Right atrium auricular region (tissue), 2 donors: ENCODE measurements around the gene PHF21B. TPM values are rescaled to one million over a fixed set of nuclear protein-coding genes. Genes with fewer than 3 reads are reported as not detected.

Experiments
- DNase-seq: peaks from one replicate; pipeline ENCODE4 v3.0.0-alpha.2; 2019; ENCODE audit warnings: low spot score
- H3K27ac ChIP-seq, 2 donors: fragments of 200-600 bp; sonication (generic); 1 replicate in 1 of 2; 2 replicates in 1 of 2; pipeline ENCODE4 v1.5.1; 2016 to 2019
- H3K27me3 ChIP-seq, 2 donors: fragments of 200-600 bp; sonication (generic); one replicate each; pipeline versions ENCODE4 v1.5.1 to v1.6.0; 2017 to 2019
- H3K36me3 ChIP-seq: fragments of 200-600 bp; sonication (generic); one replicate; pipeline ENCODE4 v1.5.1; 2016
- H3K4me1 ChIP-seq, 2 donors: fragments of 200-600 bp; sonication (generic); one replicate each; pipeline versions ENCODE4 v1.5.1 to v1.6.0; 2017 to 2019
- H3K4me3 ChIP-seq, 2 donors: fragments of 200-600 bp; sonication (generic); 1 replicate in 1 of 2; 2 replicates in 1 of 2; pipeline ENCODE4 v1.5.1; 2017 to 2019; ENCODE audit warnings: mild to moderate bottlenecking in 1 of 2, moderate library complexity in 1 of 2
- H3K9me3 ChIP-seq, 2 donors: fragments of 200-600 bp; sonication (generic); one replicate each; pipeline ENCODE4 v1.5.1; 2019
- total RNA-seq, 2 donors: library from RNA; depleted of rRNA; stranded (reverse); fragments of >200 nt; gene quantifications; one replicate each; pipeline ENCODE4 v1.1.0, GENCODE V29; 2016
- TF ChIP-seq, protein P1 (sequence below), 2 donors: fragments of 200-600 bp; sonication (generic); IDR thresholded peaks; one replicate each; pipeline ENCODE4 v1.5.1; 2019; ENCODE audit warnings: antibody characterized with exemption in 2 of 2

Gene PHF21B
- total RNA-seq, 2 donors from 2014 or later: 1.4 to 2.2 TPM

DNA sequence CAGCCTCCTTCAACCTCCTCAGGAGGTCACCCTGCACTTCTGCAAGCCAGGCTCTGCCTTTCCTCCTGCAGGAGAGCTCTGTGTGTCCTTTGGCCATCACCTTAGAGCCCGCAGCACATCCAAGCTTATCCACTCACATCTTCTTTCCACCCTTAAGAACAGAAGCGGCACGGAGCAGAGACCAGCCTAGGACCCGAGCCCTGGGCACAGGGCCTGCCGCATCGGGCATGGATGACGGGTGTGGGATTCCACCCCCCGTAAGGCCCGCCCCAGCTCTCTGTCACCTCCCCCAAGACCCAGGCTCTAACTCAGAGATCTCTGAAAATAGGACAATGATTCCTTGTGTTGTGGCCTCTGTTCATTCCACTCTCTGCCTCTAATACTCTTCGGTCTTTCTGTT lies 42.1 kb upstream of the PHF21B start:
- Histone ChIP-seq H3K9me3 (no peaks in the 10 kb centered on the region), H3K4me3 (no peak overlapping the region), H3K27ac (no peak overlapping the region), H3K36me3 (no peaks in the 10 kb centered on the region), H3K27me3 (no peaks in the 10 kb centered on the region), H3K4me1 (no peaks in the 10 kb centered on the region)
- DNase-seq: no peak
- TF ChIP-seq, protein P1, sequence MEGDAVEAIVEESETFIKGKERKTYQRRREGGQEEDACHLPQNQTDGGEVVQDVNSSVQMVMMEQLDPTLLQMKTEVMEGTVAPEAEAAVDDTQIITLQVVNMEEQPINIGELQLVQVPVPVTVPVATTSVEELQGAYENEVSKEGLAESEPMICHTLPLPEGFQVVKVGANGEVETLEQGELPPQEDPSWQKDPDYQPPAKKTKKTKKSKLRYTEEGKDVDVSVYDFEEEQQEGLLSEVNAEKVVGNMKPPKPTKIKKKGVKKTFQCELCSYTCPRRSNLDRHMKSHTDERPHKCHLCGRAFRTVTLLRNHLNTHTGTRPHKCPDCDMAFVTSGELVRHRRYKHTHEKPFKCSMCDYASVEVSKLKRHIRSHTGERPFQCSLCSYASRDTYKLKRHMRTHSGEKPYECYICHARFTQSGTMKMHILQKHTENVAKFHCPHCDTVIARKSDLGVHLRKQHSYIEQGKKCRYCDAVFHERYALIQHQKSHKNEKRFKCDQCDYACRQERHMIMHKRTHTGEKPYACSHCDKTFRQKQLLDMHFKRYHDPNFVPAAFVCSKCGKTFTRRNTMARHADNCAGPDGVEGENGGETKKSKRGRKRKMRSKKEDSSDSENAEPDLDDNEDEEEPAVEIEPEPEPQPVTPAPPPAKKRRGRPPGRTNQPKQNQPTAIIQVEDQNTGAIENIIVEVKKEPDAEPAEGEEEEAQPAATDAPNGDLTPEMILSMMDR (IDR thresholded peaks at IDR 0.05): no peak

DNA sequence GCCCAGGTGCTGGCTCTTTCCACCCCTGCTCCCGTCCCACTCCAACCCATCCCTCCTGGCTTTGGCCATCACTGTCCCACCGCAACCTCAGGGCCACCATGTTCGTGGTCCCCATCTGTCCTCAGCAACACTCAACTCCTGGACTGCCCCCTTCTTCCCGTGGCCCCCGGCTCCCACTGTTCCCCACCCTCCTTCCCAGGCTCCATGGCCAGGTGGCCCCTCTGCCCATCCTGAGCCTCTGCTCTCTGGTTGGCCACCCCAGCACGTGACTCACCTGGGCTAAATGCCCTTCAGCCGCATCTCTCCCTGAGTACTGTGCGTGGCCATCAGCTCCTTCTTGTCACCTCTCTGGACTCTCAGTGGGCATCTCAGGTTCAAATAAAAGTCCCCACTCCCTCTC lies 41.6 kb upstream of the PHF21B start:
- no peaks in the 10 kb centered on the region for H3K36me3 ChIP-seq
- no peaks in the 10 kb centered on the region for H3K4me1 ChIP-seq
- H3K27ac ChIP-seq: no peak overlapping the region
- TF ChIP-seq, protein P1 (IDR thresholded peaks at IDR 0.05): no peak
- no peaks in the 10 kb centered on the region for H3K27me3 ChIP-seq
- no peak for DNase-seq
- H3K4me3 ChIP-seq: no peak overlapping the region
- H3K9me3 ChIP-seq: no peaks in the 10 kb centered on the region

- H3K27me3 ChIP-seq: no peaks in the 10 kb centered on the region
- TF ChIP-seq, protein P1 (IDR thresholded peaks at IDR 0.05): no peak
- DNase-seq: no peak
- H3K27ac ChIP-seq: no peak overlapping the region
- H3K4me3 ChIP-seq: no peak overlapping the region
- no peaks in the 10 kb centered on the region for H3K36me3 ChIP-seq
- H3K4me1 ChIP-seq: no peaks in the 10 kb centered on the region
- H3K9me3 ChIP-seq: no peaks in the 10 kb centered on the region
These were observed 37.5 kb upstream of the PHF21B start for GRCh38 chr22:45047260-45047659.

DNA sequence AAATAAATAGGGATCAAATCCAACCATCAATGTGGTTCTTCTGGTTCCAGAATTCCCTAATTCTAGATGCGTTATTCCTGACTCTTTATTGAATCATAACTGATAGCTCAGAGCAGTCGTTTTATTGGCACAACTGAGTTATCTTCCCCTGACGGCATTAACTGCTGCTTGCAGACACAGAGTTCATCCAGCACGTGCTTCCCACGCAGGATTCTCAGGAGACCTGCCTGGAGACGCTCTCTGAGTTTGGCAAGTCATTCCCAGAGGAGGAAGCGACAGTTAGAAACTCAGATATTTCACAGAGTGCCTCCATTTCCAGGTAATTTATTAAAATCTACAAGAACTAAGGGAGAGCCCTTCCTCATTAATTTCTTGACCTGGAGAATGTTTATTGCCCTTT lies 35.4 kb upstream of the PHF21B start:
- Histone ChIP-seq H3K36me3 (no peaks in the 10 kb centered on the region), H3K4me3 (no peak overlapping the region), H3K27ac (no peak overlapping the region), H3K9me3 (no peaks in the 10 kb centered on the region), H3K4me1 (no peaks in the 10 kb centered on the region), H3K27me3 (no peaks in the 10 kb centered on the region)
- TF ChIP-seq, protein P1 (IDR thresholded peaks at IDR 0.05): no peak
- no peak for DNase-seq

- H3K4me3 ChIP-seq: no peak overlapping the region
- no peaks in the 10 kb centered on the region for H3K9me3 ChIP-seq
- no peaks in the 10 kb centered on the region for H3K27me3 ChIP-seq
- H3K4me1 ChIP-seq: no peaks in the 10 kb centered on the region
- H3K36me3 ChIP-seq: no peaks in the 10 kb centered on the region
- no peak for DNase-seq
- H3K27ac ChIP-seq: no peak overlapping the region
- TF ChIP-seq, protein P1 (IDR thresholded peaks at IDR 0.05): no peak
These were observed 32.5 kb upstream of the PHF21B start for GRCh38 chr22:45042263-45042662.

- H3K9me3 ChIP-seq: no peaks in the 10 kb centered on the region
- DNase-seq: no peak
- TF ChIP-seq, protein P1 (IDR thresholded peaks at IDR 0.05): no peak
- H3K4me1 ChIP-seq: no peaks in the 10 kb centered on the region
- H3K36me3 ChIP-seq: no peaks in the 10 kb centered on the region
- H3K27me3 ChIP-seq: no peaks in the 10 kb centered on the region
- no peak overlapping the region for H3K27ac ChIP-seq
- no peak overlapping the region for H3K4me3 ChIP-seq
These were observed 29.3 kb upstream of the PHF21B start for GRCh38 chr22:45039133-45039532.
